Measurements from ENCODE around the gene PCBP3. TPM values are rescaled to one million over a fixed set of nuclear protein-coding genes. Genes with fewer than 3 reads are reported as not detected.

The PCBP3 gene
- total and polyA plus RNA-seq, 2 of the 13 experiments (the other 11 are each of a cell fraction or from before 2014, with no cell fraction given) = not detected

DNA sequence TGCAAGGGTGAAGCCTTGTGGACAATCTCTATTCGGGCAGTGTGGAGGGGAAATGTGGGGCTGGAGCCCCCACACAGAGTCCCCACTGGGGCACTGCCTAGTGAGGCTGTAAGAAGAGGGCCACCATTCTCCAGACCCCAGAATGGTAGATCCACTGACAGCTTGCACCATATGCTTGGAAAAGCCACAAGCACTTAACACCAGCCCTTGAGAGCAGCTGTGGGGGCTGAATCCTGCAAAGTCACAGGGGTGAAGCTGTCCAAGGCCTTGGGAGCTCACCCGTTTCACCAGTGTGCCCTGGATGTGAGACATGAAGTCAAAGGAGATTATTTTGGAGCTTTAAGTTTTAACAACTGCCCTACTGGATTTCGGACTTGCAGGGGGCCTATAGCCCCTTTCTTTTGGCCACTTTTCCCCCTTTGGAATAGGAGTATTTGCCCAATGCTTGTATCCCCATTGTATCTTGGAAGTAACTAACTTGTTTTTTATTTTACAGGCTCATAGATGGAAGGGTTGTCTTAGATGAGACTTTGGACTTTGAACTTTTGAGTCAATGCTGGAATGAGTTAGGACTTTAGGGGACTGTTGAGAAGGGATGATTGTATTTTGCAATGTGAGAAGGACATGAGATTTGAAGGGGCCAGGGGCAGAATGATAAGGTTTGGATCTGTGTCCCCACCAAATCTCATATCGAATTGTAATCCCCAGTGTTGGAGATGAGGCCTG is 321.7 kb downstream of the PCBP3 start (continued):
- TF ChIP-seq, protein P1, sequence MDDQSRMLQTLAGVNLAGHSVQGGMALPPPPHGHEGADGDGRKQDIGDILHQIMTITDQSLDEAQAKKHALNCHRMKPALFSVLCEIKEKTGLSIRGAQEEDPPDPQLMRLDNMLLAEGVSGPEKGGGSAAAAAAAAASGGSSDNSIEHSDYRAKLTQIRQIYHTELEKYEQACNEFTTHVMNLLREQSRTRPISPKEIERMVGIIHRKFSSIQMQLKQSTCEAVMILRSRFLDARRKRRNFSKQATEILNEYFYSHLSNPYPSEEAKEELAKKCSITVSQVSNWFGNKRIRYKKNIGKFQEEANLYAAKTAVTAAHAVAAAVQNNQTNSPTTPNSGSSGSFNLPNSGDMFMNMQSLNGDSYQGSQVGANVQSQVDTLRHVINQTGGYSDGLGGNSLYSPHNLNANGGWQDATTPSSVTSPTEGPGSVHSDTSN (CRISPR knock-in tag; IDR thresholded peaks at IDR 0.05; ENCODE audit: borderline replicate concordance) = no peak
- TF ChIP-seq, protein P2, sequence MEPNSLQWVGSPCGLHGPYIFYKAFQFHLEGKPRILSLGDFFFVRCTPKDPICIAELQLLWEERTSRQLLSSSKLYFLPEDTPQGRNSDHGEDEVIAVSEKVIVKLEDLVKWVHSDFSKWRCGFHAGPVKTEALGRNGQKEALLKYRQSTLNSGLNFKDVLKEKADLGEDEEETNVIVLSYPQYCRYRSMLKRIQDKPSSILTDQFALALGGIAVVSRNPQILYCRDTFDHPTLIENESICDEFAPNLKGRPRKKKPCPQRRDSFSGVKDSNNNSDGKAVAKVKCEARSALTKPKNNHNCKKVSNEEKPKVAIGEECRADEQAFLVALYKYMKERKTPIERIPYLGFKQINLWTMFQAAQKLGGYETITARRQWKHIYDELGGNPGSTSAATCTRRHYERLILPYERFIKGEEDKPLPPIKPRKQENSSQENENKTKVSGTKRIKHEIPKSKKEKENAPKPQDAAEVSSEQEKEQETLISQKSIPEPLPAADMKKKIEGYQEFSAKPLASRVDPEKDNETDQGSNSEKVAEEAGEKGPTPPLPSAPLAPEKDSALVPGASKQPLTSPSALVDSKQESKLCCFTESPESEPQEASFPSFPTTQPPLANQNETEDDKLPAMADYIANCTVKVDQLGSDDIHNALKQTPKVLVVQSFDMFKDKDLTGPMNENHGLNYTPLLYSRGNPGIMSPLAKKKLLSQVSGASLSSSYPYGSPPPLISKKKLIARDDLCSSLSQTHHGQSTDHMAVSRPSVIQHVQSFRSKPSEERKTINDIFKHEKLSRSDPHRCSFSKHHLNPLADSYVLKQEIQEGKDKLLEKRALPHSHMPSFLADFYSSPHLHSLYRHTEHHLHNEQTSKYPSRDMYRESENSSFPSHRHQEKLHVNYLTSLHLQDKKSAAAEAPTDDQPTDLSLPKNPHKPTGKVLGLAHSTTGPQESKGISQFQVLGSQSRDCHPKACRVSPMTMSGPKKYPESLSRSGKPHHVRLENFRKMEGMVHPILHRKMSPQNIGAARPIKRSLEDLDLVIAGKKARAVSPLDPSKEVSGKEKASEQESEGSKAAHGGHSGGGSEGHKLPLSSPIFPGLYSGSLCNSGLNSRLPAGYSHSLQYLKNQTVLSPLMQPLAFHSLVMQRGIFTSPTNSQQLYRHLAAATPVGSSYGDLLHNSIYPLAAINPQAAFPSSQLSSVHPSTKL (CRISPR knock-in tag; IDR thresholded peaks at IDR 0.05) = 0 out of 2 replicates have a peak, but pooled peaks have one; percentile 12

DNA sequence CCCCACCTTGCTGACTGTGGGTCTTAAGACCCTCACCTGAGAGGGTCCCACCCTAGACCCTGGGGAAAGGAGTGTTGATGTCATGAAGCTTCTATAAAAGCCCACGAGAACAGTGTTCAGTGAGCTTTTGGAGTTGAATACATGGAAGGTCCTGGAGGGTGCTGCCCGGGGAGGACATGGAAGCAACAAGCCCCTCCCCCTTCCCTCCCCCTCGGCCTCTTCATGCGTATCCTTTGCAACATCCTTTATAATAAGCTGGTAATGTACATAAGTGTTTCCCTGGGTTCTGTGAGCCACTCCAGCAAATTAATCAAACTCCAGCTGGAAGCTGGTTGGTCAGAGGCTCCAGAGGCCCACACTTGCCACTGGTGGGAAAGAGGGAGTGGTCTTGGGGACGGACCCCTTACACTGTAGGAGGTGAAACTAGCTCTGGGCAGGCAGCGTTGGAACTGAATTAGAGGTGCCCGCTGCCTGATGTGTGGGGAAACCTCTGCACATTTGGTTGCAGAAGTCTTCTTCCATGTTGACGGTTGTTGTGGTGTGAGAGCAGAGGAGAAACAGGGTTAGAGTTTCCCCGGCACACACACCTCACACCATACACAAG is 323.4 kb downstream of the PCBP3 start:
- no peak overlapping the region for H2AFZ ChIP-seq (ENCODE audit: low read length)
- H3K4me1 ChIP-seq (ENCODE audit: insufficient read depth, low read length) = peaks cover 19% of the 10 kb centered on the region
- 29% methylated on average over 9 of the region's 9 CpGs for WGBS (ENCODE audit: low lambda C conversion rate)
- DNase-seq (ENCODE audit: low spot score) (no peak), ATAC-seq (no peak), FAIRE-seq (no peak)
- no peaks in the 10 kb centered on the region for H4K20me1 ChIP-seq (ENCODE audit: insufficient read depth, low read length)
- in situ Hi-C loops (cut with HindIII; ENCODE audit: extremely low pct_ligation_motif_present, low pct_unique_long_range_greater_than_20kb) (no loop called here), intact Hi-C loops (cut with micrococcal nuclease; ENCODE audit: unreplicated experiment) (no loop called here)
- H3K36me3 ChIP-seq (replicated peaks in 1 of 2; ENCODE audit: control insufficient read depth in 1 of 2, insufficient read depth in 2 of 2, low read length in 2 of 2) = no peaks in the 10 kb centered on the region
- POLR2A ChIA-PET = no interaction called here
- no peak overlapping the region for H3K4me2 ChIP-seq (ENCODE audit: low read depth, low read length)
- H3K79me2 ChIP-seq (ENCODE audit: insufficient read depth, low read length) = no peaks in the 10 kb centered on the region
- no TSS peak for BruUV-seq (replicated peaks)
- peaks cover 4% of the 10 kb centered on the region; the same call in 1 of the 2 replicates for H3K9me3 ChIP-seq (ENCODE audit: low read length)
- TF ChIP-seq FOXP1 (IDR thresholded peaks at IDR 0.05) (no peak), FOXP1 (CRISPR knock-in tag; IDR thresholded peaks at IDR 0.05) (no peak), MAFF (IDR thresholded peaks at IDR 0.05; ENCODE audit: low read depth, low read length) (no peak)
- H3K9ac ChIP-seq (ENCODE audit: insufficient read depth, low read depth, low read length) = no peak overlapping the region
- peaks cover 4 to 13% of the 10 kb centered on the region in 2 experiments; a peak in 3 of 5 replicates for H3K27me3 ChIP-seq (ENCODE audit: control insufficient read depth in 1 of 2, insufficient read depth in 2 of 2, low read length in 2 of 2)
- H3K4me3 ChIP-seq (replicated peaks in 1 of 3; ENCODE audit: insufficient read depth in 1 of 3, low read depth in 2 of 3, low read length in 3 of 3) = no peak overlapping the region
- CTCF ChIA-PET (ENCODE audit: low intra/inter-chr PET ratio, low total read pairs) = no interaction called here
- no peak overlapping the region for H3K27ac ChIP-seq (ENCODE audit: extremely low read length, insufficient read depth, low read length)

Measured in HepG2 (cell line).